GM20000 (cell line): ENCODE measurements around the gene DHX58.

Source experiments
- DNase-seq: peaks from one replicate; pipeline ENCODE4 v3.0.0; 2012; ENCODE audit warnings: low spot score
- CTCF ChIP-seq: IDR thresholded peaks from 2 replicates; pipeline ENCODE4 v1.5.1; 2012; ENCODE audit warnings: mild to moderate bottlenecking, control low read depth; ENCODE audit errors: extremely low read depth, missing control alignments

The DHX58 gene

GRCh38 chr17:42104264-42104663 is 8.2 kb downstream of the DHX58 start:
- DNase-seq: no peak
- TF ChIP-seq CTCF: no peak

- no peak for TF ChIP-seq CTCF
- no peak for DNase-seq
Observed at GRCh38 chr17:42103221-42103954, 9.1 kb downstream of the DHX58 start.

GRCh38 chr17:42101513-42102292 is 10.8 kb downstream of the DHX58 start:
- TF ChIP-seq CTCF: peak; percentile 93
- DNase-seq: peak; percentile 86

GRCh38 chr17:42098730-42099399 is 13.6 kb downstream of the DHX58 start:
- no peak for DNase-seq
- no peak for TF ChIP-seq CTCF

GRCh38 chr17:42097691-42098631 is 14.6 kb downstream of the DHX58 start, which contains the start of gene ZNF385C:
ZNF385C (minus strand) TSS chr17:42098473; CDS start chr17:42063056, 35,417 bp downstream.
- peak; percentile 71 for DNase-seq
- no peak for TF ChIP-seq CTCF

- DNase-seq: no peak
- no peak for TF ChIP-seq CTCF
Observed at GRCh38 chr17:42096360-42097111, 16.0 kb downstream of the DHX58 start.
